Stimulated activated CD8-positive, alpha-beta memory T cell treated with anti-CD3 and anti-CD28 coated beads, Interleukin-12 subunit alpha, Interleukin-12 subunit beta, amount 100 ng/mL, for 1 hour (primary cell): ENCODE measurements around the gene KCNG4.
"Not testable (repeated sequence)": the region's sequence is repeated elsewhere in the genome, so short reads cannot be mapped to it uniquely, and the experiment has no call there.

ENCODE experiments used
- DNase-seq: peaks from one replicate; pipeline ENCODE4 v3.0.0-alpha.2; 2020; ENCODE audit warnings: low read depth

Gene KCNG4

GRCh38 chr16:84234321-84235241, 5.2 kb downstream of the KCNG4 start:
- no peak for DNase-seq

GRCh38 chr16:84233748-84234147, 6.1 kb downstream of the KCNG4 start:
- no peak for DNase-seq

- DNase-seq: no peak
Observed at GRCh38 chr16:84232969-84233368, 6.8 kb downstream of the KCNG4 start.

GRCh38 chr16:84232060-84232459, 7.8 kb downstream of the KCNG4 start:
- no peak for DNase-seq

- DNase-seq: no peak
Observed at GRCh38 chr16:84229471-84229870, 10.3 kb downstream of the KCNG4 start.

- no peak for DNase-seq
Observed at GRCh38 chr16:84228256-84228838, 11.5 kb downstream of the KCNG4 start.

GRCh38 chr16:84227548-84227947, 12.3 kb downstream of the KCNG4 start:
- DNase-seq: no peak

GRCh38 chr16:84226026-84226425, 13.8 kb downstream of the KCNG4 start:
- DNase-seq: no peak

- DNase-seq: no peak
Observed at GRCh38 chr16:84225571-84225970, 14.2 kb downstream of the KCNG4 start.

GRCh38 chr16:84225126-84225525, 14.7 kb downstream of the KCNG4 start:
- no peak for DNase-seq

GRCh38 chr16:84224554-84224953, 15.3 kb downstream of the KCNG4 start:
- no peak for DNase-seq

- DNase-seq: no peak
Observed at GRCh38 chr16:84223456-84223855, 16.4 kb downstream of the KCNG4 start.

- no peak for DNase-seq
Observed at GRCh38 chr16:84220851-84221250, 19.0 kb downstream of the KCNG4 start.

- DNase-seq: no peak
Observed at GRCh38 chr16:84218956-84219355, 20.9 kb downstream of the KCNG4 start.

- no peak for DNase-seq
Observed at GRCh38 chr16:84218176-84218823, 21.5 kb downstream of the KCNG4 start.

GRCh38 chr16:84216144-84216543, 23.7 kb downstream of the KCNG4 start:
- DNase-seq: not testable (repeated sequence)

GRCh38 chr16:84215531-84215930, 24.3 kb downstream of the KCNG4 start:
- DNase-seq: no peak

- DNase-seq: no peak
Observed at GRCh38 chr16:84214451-84215066, 25.3 kb downstream of the KCNG4 start.

- DNase-seq: no peak
Observed at GRCh38 chr16:84212631-84213030, 27.2 kb downstream of the KCNG4 start.

GRCh38 chr16:84212154-84212553, 27.7 kb downstream of the KCNG4 start:
- DNase-seq: no peak

GRCh38 chr16:84209989-84210388, 29.8 kb downstream of the KCNG4 start:
- no peak for DNase-seq

- no peak for DNase-seq
Observed at GRCh38 chr16:84207879-84208278, 31.9 kb downstream of the KCNG4 start.

- no peak for DNase-seq
Observed at GRCh38 chr16:84207251-84207650, 32.6 kb downstream of the KCNG4 start.
